Adrenal gland (tissue), 5 donors: ENCODE measurements around the gene DNAJB1.

Experiments
- CTCF ChIP-seq, 6 experiments: fragments of 450-650 bp in 4 of 6; fragments of 200-600 bp in 2 of 6; sonication (generic) in 1 of 6; IDR thresholded peaks; 1 replicate in 5 of 6; 2 replicates in 1 of 6; pipeline versions ENCODE4 v1.5.1 to v1.8.0; 2016 to 2021; ENCODE audit warnings: antibody characterized with exemption in 6 of 6, mild to moderate bottlenecking in 2 of 6, moderate library complexity in 1 of 6
- POLR2A ChIP-seq, 2 donors: fragments of 450-650 bp; IDR thresholded peaks; one replicate each; pipeline ENCODE4 v1.6.1; 2017; ENCODE audit warnings: antibody characterized with exemption in 2 of 2, mild to moderate bottlenecking in 2 of 2, moderate library complexity in 1 of 2
- donor health status: DM: no; HTN: no; CAD: no.

- TF ChIP-seq CTCF (IDR thresholded peaks at IDR 0.05) (no peak), POLR2A (IDR thresholded peaks at IDR 0.05) (no peak)
Measured at GRCh38 chr19:14482172-14482941, 35.8 kb downstream of the DNAJB1 start.
